WTC11 (cell line): ENCODE data around the gene FAM107A. TPM values are rescaled to one million over a fixed set of nuclear protein-coding genes. Genes with fewer than 3 reads are reported as not detected.

Experiments
- ATAC-seq: fragments of 200-7000 bp; cut with Tn5 transposase; 2 replicates; pipeline ENCODE4 v1.10.0; 2021; ENCODE audit warnings: mild to moderate bottlenecking, moderate library complexity
- CTCF ChIA-PET: fragments of 300-600 bp; sonication (Branson Sonifier 250); formaldehyde crosslinking; loops from one replicate; lab custom pipeline; 2021; ENCODE audit warnings: antibody characterized with exemption; lab: Charles Lee
- POLR2A ChIA-PET: fragments of 350-600 bp; sonication (Branson Sonifier 250); formaldehyde crosslinking; loops from one replicate; lab custom pipeline; 2021; ENCODE audit warnings: antibody characterized with exemption; lab: Charles Lee
- DNase-seq: peaks from one replicate; pipeline ENCODE4 v3.0.0; 2021; ENCODE audit warnings: low spot score
- H3K27ac Mint-ChIP-seq: 2 replicates; pipeline ENCODE4 v1.8.0; 2021; ENCODE audit warnings: mixed read lengths
- H3K27me3 Mint-ChIP-seq: 2 replicates; pipeline ENCODE4 v1.8.0; 2021; ENCODE audit warnings: low read depth, mild to moderate bottlenecking, moderate library complexity, mixed read lengths
- H3K36me3 Mint-ChIP-seq: 2 replicates; pipeline ENCODE4 v1.8.0; 2021; ENCODE audit warnings: mixed read lengths
- H3K4me1 Mint-ChIP-seq: 2 replicates; pipeline ENCODE4 v1.8.0; 2022; ENCODE audit warnings: mixed read lengths
- H3K4me3 Mint-ChIP-seq: 2 replicates; pipeline ENCODE4 v1.8.0; 2021; ENCODE audit warnings: mild to moderate bottlenecking, moderate library complexity, mixed read lengths
- H3K9me3 Mint-ChIP-seq: 2 replicates; pipeline ENCODE4 v1.8.0; 2021; ENCODE audit warnings: mixed read lengths
- CREB1 ChIP-seq: sonication (generic); formaldehyde crosslinking; IDR thresholded peaks from 2 replicates; pipeline ENCODE4 v1.8.0; 2023; ENCODE audit warnings: mild to moderate bottlenecking, missing genetic modification reagents
- FOXP1 ChIP-seq: sonication (generic); formaldehyde crosslinking; IDR thresholded peaks from 2 replicates; pipeline ENCODE4 v1.8.0; 2022; ENCODE audit warnings: missing genetic modification reagents, mild to moderate bottlenecking, moderate library complexity, borderline replicate concordance
- GTF2I ChIP-seq: fragments of 250-450 bp; sonication (Bioruptor Pico); conservative IDR thresholded peaks from 2 replicates; pipeline ENCODE4 v1.4.0; 2021; ENCODE audit warnings: mild to moderate bottlenecking
- IRF2 ChIP-seq: sonication (generic); formaldehyde crosslinking; IDR thresholded peaks from 2 replicates; pipeline ENCODE4 v1.8.0; 2022; ENCODE audit warnings: low read depth, missing genetic modification reagents, borderline replicate concordance
- NFYB ChIP-seq: sonication (generic); formaldehyde crosslinking; conservative IDR thresholded peaks from 2 replicates; pipeline ENCODE4 v1.8.0; 2022; ENCODE audit warnings: low read depth, missing genetic modification reagents
- NR2C2 ChIP-seq: sonication (generic); formaldehyde crosslinking; IDR thresholded peaks from 2 replicates; pipeline ENCODE4 v1.8.0; 2022; ENCODE audit warnings: mild to moderate bottlenecking, missing genetic modification reagents
- SP1 ChIP-seq: sonication (generic); formaldehyde crosslinking; conservative IDR thresholded peaks from 2 replicates; pipeline ENCODE4 v1.8.1; 2022; ENCODE audit warnings: missing genetic modification reagents
- ZNF219 ChIP-seq: sonication (generic); formaldehyde crosslinking; IDR thresholded peaks from 2 replicates; pipeline ENCODE4 v1.8.0; 2023; ENCODE audit warnings: missing genetic modification reagents, mild to moderate bottlenecking, borderline replicate concordance
- total RNA-seq: library from RNA; stranded (reverse); gene quantifications from 3 replicates; pipeline ENCODE4 v1.2.3, GENCODE V29; 2021
- TF ChIP-seq, protein P1 (sequence below): sonication (generic); formaldehyde crosslinking; IDR thresholded peaks from 2 replicates; pipeline ENCODE4 v1.8.0; 2023; ENCODE audit warnings: mild to moderate bottlenecking, missing genetic modification reagents
- TF ChIP-seq, protein P2 (sequence below): sonication (generic); formaldehyde crosslinking; IDR thresholded peaks from 2 replicates; pipeline ENCODE4 v1.8.1; 2023; ENCODE audit warnings: mild to moderate bottlenecking, missing genetic modification reagents, borderline replicate concordance
- TF ChIP-seq, protein P3 (sequence below): sonication (generic); formaldehyde crosslinking; IDR thresholded peaks from 2 replicates; pipeline ENCODE4 v1.8.1; 2023; ENCODE audit warnings: mild to moderate bottlenecking, missing genetic modification reagents
- TF ChIP-seq, protein P4 (sequence below): sonication (generic); formaldehyde crosslinking; IDR thresholded peaks from 2 replicates; pipeline ENCODE4 v1.8.0; 2023; ENCODE audit warnings: missing genetic modification reagents
- TF ChIP-seq, protein P5 (sequence below): fragments of 250-450 bp; sonication (Bioruptor Pico); IDR thresholded peaks from 2 replicates; pipeline ENCODE4 v1.9.0; 2021; ENCODE audit warnings: moderate library complexity, mild to moderate bottlenecking, inconsistent platforms, borderline replicate concordance
- TF ChIP-seq, protein P6 (sequence below): fragments of 250-450 bp; sonication (Bioruptor Pico); IDR thresholded peaks from 2 replicates; pipeline ENCODE4 v1.8.0; 2021; ENCODE audit warnings: mild to moderate bottlenecking
- TF ChIP-seq, protein P7 (sequence below): sonication (generic); formaldehyde crosslinking; IDR thresholded peaks from 2 replicates; pipeline ENCODE4 v1.8.1; 2023; ENCODE audit warnings: mild to moderate bottlenecking, missing genetic modification reagents, moderate library complexity
- TF ChIP-seq, protein P8 (sequence below): sonication (generic); formaldehyde crosslinking; IDR thresholded peaks from 2 replicates; pipeline ENCODE4 v1.8.0; 2022; ENCODE audit warnings: mild to moderate bottlenecking, missing genetic modification reagents
- TF ChIP-seq, protein P9 (sequence below): sonication (generic); formaldehyde crosslinking; IDR thresholded peaks from 2 replicates; pipeline ENCODE4 v1.8.1; 2022; ENCODE audit warnings: low read depth, mild to moderate bottlenecking, moderate library complexity, missing genetic modification reagents, borderline replicate concordance

FAM107A gene
- total RNA-seq, 1 experiment from 2014 or later, result 0.31 TPM

DNA sequence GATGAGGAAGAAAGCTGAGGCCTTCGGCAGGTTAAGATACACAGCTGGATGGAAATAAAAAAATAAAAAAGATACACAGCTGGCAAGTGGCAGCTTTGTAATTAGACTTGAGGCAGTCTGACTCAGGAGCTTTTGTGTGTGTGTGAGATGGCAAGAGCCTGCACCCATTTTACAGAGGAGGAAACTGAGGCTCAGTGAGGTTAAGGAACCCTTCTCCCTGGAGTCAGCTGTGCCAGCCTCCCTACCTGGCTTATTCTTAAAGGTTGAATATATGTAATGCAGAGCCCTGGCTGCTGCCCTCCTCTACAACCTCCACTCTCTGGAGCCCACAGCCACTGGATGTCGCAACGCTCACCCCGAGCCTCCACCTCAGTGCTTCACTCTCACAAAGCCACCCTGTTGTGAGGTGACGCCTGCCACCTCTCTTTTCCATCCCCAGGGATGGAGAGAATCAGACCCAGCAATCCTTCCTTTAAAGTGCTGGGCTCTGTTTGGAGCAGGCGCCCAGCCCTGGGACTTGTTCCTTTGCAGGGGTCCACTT, 20.6 kb upstream of the FAM107A start:
- TF ChIP-seq IRF2 (no peak), FOXP1 (CRISPR knock-in tag) (no peak), ZNF219 (no peak)
- TF ChIP-seq, protein P1, sequence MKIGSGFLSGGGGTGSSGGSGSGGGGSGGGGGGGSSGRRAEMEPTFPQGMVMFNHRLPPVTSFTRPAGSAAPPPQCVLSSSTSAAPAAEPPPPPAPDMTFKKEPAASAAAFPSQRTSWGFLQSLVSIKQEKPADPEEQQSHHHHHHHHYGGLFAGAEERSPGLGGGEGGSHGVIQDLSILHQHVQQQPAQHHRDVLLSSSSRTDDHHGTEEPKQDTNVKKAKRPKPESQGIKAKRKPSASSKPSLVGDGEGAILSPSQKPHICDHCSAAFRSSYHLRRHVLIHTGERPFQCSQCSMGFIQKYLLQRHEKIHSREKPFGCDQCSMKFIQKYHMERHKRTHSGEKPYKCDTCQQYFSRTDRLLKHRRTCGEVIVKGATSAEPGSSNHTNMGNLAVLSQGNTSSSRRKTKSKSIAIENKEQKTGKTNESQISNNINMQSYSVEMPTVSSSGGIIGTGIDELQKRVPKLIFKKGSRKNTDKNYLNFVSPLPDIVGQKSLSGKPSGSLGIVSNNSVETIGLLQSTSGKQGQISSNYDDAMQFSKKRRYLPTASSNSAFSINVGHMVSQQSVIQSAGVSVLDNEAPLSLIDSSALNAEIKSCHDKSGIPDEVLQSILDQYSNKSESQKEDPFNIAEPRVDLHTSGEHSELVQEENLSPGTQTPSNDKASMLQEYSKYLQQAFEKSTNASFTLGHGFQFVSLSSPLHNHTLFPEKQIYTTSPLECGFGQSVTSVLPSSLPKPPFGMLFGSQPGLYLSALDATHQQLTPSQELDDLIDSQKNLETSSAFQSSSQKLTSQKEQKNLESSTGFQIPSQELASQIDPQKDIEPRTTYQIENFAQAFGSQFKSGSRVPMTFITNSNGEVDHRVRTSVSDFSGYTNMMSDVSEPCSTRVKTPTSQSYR (CRISPR knock-in tag), result no peak
- Mint-ChIP-seq H3K9me3 (no peaks in the 10 kb centered on the region), H3K27me3 (no peaks in the 10 kb centered on the region), H3K4me3 (no peak overlapping the region), H3K36me3 (no peaks in the 10 kb centered on the region), H3K4me1 (peaks cover 3% of the 10 kb centered on the region; the same call in 1 of the 2 replicates), H3K27ac (no peak overlapping the region)
- ATAC-seq (no peak), DNase-seq (no peak)
- POLR2A ChIA-PET, result interaction anchor here (0.6 kb wide), 1 partner anchor 211 kb away, joined by 10 read pairs; no protein-coding TSS in a partner anchor
- CTCF ChIA-PET, result interaction anchor here (1.9 kb wide), 1 partner anchor 29 kb away, joined by 6 read pairs; no protein-coding TSS in a partner anchor

DNA sequence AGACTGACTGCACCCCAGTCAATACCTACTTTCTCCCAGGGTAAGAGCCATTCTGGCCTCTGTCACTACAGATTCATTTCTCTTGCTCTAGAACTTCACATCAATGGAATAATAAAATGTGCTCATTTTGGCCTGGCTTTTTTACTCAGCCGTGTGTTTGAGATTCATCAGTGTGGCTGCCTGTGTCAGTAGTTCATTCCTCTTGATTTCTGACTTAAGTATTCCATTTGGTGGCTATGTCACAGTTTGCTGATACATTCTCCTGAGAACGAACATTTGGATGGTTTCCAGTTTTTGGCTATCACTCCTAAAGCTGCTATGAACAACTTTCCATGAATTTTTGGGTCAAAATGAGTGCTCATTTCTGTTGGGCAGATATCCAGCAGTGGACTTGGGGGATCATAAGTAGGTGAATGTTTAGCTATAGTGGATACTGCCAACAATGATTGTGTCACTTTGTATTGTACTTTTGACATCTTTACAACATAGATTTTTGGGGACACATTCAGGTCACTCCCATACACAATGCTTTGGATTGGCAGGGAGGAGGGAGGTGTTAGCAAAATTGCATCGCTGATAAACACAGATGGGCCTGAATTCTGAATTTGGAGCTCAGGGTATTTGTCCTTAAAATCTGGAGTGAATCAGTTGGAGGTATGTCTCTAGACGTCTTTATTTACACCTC, 19.8 kb upstream of the FAM107A start:
- ChIA-PET CTCF (interaction anchor here (0.7 to 1.9 kb wide), 2 partner anchors 28 to 291 kb away, joined by 3 to 6 read pairs; no protein-coding TSS in a partner anchor), POLR2A (no interaction called here)
- Mint-ChIP-seq H3K9me3 (no peaks in the 10 kb centered on the region), H3K4me1 (peaks cover 8% of the 10 kb centered on the region), H3K27ac (no peak overlapping the region), H3K27me3 (no peaks in the 10 kb centered on the region), H3K36me3 (no peaks in the 10 kb centered on the region), H3K4me3 (no peak overlapping the region)
- no peak for DNase-seq
- no peak for ATAC-seq
- TF ChIP-seq GTF2I (CRISPR knock-in tag) (no peak), SP1 (CRISPR knock-in tag) (no peak), CREB1 (no peak), NFYB (CRISPR knock-in tag) (no peak), NR2C2 (no peak)
- TF ChIP-seq, protein P2, sequence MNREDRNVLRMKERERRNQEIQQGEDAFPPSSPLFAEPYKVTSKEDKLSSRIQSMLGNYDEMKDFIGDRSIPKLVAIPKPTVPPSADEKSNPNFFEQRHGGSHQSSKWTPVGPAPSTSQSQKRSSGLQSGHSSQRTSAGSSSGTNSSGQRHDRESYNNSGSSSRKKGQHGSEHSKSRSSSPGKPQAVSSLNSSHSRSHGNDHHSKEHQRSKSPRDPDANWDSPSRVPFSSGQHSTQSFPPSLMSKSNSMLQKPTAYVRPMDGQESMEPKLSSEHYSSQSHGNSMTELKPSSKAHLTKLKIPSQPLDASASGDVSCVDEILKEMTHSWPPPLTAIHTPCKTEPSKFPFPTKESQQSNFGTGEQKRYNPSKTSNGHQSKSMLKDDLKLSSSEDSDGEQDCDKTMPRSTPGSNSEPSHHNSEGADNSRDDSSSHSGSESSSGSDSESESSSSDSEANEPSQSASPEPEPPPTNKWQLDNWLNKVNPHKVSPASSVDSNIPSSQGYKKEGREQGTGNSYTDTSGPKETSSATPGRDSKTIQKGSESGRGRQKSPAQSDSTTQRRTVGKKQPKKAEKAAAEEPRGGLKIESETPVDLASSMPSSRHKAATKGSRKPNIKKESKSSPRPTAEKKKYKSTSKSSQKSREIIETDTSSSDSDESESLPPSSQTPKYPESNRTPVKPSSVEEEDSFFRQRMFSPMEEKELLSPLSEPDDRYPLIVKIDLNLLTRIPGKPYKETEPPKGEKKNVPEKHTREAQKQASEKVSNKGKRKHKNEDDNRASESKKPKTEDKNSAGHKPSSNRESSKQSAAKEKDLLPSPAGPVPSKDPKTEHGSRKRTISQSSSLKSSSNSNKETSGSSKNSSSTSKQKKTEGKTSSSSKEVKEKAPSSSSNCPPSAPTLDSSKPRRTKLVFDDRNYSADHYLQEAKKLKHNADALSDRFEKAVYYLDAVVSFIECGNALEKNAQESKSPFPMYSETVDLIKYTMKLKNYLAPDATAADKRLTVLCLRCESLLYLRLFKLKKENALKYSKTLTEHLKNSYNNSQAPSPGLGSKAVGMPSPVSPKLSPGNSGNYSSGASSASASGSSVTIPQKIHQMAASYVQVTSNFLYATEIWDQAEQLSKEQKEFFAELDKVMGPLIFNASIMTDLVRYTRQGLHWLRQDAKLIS (CRISPR knock-in tag), result no peak
- TF ChIP-seq, protein P3, sequence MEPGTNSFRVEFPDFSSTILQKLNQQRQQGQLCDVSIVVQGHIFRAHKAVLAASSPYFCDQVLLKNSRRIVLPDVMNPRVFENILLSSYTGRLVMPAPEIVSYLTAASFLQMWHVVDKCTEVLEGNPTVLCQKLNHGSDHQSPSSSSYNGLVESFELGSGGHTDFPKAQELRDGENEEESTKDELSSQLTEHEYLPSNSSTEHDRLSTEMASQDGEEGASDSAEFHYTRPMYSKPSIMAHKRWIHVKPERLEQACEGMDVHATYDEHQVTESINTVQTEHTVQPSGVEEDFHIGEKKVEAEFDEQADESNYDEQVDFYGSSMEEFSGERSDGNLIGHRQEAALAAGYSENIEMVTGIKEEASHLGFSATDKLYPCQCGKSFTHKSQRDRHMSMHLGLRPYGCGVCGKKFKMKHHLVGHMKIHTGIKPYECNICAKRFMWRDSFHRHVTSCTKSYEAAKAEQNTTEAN (CRISPR knock-in tag), result no peak
- TF ChIP-seq, protein P4, sequence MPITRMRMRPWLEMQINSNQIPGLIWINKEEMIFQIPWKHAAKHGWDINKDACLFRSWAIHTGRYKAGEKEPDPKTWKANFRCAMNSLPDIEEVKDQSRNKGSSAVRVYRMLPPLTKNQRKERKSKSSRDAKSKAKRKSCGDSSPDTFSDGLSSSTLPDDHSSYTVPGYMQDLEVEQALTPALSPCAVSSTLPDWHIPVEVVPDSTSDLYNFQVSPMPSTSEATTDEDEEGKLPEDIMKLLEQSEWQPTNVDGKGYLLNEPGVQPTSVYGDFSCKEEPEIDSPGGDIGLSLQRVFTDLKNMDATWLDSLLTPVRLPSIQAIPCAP (CRISPR knock-in tag), result no peak
- TF ChIP-seq, protein P5, sequence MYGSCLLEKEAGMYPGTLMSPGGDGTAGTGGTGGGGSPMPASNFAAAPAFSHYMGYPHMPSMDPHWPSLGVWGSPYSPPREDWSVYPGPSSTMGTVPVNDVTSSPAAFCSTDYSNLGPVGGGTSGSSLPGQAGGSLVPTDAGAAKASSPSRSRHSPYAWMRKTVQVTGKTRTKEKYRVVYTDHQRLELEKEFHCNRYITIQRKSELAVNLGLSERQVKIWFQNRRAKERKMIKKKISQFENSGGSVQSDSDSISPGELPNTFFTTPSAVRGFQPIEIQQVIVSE (CRISPR knock-in tag), result no peak
- TF ChIP-seq, protein P6, sequence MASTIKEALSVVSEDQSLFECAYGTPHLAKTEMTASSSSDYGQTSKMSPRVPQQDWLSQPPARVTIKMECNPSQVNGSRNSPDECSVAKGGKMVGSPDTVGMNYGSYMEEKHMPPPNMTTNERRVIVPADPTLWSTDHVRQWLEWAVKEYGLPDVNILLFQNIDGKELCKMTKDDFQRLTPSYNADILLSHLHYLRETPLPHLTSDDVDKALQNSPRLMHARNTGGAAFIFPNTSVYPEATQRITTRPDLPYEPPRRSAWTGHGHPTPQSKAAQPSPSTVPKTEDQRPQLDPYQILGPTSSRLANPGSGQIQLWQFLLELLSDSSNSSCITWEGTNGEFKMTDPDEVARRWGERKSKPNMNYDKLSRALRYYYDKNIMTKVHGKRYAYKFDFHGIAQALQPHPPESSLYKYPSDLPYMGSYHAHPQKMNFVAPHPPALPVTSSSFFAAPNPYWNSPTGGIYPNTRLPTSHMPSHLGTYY (CRISPR knock-in tag), result no peak
- TF ChIP-seq, protein P7, sequence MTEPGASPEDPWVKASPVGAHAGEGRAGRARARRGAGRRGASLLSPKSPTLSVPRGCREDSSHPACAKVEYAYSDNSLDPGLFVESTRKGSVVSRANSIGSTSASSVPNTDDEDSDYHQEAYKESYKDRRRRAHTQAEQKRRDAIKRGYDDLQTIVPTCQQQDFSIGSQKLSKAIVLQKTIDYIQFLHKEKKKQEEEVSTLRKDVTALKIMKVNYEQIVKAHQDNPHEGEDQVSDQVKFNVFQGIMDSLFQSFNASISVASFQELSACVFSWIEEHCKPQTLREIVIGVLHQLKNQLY, result no peak
- TF ChIP-seq, protein P8, sequence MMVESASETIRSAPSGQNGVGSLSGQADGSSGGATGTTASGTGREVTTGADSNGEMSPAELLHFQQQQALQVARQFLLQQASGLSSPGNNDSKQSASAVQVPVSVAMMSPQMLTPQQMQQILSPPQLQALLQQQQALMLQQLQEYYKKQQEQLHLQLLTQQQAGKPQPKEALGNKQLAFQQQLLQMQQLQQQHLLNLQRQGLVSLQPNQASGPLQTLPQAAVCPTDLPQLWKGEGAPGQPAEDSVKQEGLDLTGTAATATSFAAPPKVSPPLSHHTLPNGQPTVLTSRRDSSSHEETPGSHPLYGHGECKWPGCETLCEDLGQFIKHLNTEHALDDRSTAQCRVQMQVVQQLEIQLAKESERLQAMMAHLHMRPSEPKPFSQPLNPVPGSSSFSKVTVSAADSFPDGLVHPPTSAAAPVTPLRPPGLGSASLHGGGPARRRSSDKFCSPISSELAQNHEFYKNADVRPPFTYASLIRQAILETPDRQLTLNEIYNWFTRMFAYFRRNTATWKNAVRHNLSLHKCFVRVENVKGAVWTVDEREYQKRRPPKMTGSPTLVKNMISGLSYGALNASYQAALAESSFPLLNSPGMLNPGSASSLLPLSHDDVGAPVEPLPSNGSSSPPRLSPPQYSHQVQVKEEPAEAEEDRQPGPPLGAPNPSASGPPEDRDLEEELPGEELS, result no peak
- TF ChIP-seq, protein P9, sequence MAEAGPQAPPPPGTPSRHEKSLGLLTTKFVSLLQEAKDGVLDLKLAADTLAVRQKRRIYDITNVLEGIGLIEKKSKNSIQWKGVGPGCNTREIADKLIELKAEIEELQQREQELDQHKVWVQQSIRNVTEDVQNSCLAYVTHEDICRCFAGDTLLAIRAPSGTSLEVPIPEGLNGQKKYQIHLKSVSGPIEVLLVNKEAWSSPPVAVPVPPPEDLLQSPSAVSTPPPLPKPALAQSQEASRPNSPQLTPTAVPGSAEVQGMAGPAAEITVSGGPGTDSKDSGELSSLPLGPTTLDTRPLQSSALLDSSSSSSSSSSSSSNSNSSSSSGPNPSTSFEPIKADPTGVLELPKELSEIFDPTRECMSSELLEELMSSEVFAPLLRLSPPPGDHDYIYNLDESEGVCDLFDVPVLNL (CRISPR knock-in tag), result no peak
